GM21529 (cell line): ENCODE results near the gene ELL.
"Not testable (repeated sequence)": the region's sequence is repeated elsewhere in the genome, so short reads cannot be mapped to it uniquely, and the experiment has no call there.

ENCODE experiments used
- ATAC-seq: cut with Tn5 transposase; IDR thresholded peaks from one replicate; pipeline ENCODE4 v1.9.1; 2021; ENCODE audit not compliant: unreplicated experiment

The ELL gene

DNA sequence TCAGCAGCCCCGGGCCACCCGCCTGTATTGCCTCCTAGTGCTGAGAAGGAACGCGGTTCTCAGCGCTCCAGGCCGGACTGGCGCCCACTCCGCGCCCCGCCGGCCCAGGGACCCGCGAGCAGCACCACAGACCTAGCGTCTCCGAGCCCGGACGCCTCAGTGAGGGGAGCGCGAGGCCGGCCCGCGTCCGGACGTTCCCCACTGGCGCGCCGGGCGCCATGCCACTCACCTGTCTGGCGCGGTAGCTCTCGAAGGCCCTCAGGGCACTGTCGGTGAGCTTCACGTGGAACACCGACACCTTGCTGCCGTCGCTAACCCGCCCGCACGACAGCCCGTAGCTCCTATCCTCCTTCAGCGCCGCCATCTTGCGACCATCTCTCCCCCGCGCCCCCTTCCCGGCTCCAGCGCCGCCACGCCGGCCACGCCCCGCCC is at the start of gene ELL:
Gene ELL (minus strand): TSS at position 379 of the 432 bp plus-strand sequence. CDS start 15 bp downstream, at position 364.
- no peak for ATAC-seq

DNA sequence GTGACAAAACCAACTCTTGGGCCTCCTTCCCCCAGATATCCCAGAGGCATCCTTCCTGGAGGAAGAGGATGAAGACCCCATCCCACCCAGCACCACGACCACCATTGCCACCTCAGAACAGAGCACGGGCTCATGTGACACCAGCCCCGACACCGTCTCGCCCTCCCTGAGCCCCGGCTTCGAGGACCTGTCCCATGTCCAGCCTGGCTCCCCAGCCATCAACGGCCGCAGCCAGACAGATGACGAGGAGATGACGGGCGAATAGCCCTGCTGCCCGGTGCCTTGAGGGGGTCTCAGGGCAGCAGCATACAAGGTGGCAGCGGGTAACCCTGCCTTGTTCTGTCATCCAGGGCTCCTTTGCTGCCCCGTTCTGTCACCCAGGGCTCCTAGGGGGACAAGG is 46.5 kb upstream of the ELL start:
- no peak for ATAC-seq

DNA sequence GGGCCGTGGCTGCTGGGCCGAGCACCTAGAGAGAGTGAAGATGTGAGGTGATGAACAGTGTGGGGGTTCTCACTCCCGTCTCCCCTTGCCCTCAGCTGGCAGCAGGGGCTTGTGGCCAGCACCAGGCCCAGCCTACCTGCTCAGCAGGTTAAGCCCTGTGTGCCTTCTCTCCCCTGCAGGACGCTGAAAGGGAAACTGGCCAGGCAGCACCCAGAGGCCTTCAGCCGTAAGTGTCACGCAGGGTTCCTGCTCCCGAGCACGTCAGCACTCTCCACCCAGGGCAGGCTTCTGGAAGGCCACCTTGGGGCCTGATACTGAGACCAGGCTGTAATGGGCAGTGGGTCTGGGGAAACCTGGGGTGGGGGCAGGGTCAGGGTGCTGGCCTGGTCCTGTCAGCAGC is 45.1 kb upstream of the ELL start:
- no peak for ATAC-seq

DNA sequence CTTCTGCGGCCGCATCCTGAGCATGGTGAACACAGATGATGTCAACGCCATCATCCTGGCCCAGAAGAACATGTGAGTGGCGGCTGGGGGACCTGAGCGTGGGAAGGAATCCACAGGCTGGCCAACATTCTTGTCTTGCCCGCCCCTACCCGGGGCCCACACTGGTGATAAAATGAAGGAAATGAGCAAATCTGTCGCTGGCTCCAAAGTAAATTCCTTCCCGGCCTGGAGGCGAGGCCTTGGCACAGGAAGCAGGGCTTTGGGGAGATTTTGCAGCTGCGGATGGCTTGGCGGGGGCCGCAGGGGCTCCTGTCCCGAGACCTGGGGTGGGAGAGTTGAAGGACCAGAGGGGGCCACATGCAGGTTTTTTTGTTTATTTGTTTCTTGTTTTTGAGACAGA is 40.2 kb upstream of the ELL start:
- no peak for ATAC-seq

DNA sequence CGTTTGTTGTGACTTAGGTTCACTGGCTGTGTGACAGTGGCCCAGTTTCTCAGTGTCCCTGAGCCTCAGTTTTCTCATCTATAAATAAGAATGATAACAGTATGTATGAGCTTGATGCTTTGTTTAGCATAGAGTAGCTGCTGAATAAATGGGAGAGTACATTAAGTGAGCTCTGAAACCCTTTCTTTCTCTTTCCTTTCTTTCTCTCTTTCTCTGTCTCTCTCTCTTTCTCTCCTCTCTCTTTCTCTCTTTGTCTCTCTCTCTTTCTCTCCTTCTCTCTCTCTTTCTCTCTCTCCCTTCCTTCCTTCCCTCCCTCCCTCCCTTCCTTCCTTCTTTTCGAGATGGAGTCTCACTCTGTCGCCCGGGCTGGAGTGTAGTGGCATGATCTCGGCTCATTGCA is 37.8 kb upstream of the ELL start:
- ATAC-seq = no peak

DNA sequence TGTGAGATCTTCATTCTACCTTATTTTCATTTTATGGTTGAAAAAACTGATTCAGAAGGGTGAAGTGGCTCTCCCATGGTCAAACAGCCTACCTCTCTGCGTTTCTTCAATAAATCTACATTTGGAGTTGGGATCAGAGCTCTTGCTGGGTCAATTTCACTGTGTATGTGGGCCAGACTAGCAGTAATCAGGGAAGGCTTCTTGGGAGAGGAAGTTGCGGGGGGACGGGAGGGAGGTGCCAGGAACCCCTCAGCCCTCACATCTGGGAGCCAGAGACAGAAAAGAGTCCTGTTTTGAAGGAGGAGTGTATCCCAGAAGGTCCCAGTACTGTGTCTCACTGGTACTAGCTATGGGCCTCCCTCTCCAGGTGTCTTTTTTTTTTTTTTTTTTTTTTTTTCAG is 36.7 kb upstream of the ELL start:
- ATAC-seq = no peak

DNA sequence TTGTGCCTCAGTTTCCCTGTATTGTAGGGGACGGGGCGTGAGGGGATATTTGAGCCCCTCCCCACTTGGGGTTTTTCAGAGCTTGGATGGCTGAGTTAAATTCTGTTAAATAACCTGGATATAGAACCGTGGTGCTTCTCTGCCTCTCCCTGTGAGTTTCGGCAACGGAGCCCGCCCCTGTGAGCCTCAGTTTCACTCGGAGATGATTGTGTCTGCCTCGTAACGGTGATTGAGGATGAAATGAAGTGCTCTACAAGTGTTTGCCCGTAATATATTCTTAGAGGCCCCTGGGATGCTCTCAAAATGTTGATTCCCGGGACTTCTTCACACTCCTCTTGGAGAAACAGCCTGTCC is 36.3 kb upstream of the ELL start:
- ATAC-seq = no peak

DNA sequence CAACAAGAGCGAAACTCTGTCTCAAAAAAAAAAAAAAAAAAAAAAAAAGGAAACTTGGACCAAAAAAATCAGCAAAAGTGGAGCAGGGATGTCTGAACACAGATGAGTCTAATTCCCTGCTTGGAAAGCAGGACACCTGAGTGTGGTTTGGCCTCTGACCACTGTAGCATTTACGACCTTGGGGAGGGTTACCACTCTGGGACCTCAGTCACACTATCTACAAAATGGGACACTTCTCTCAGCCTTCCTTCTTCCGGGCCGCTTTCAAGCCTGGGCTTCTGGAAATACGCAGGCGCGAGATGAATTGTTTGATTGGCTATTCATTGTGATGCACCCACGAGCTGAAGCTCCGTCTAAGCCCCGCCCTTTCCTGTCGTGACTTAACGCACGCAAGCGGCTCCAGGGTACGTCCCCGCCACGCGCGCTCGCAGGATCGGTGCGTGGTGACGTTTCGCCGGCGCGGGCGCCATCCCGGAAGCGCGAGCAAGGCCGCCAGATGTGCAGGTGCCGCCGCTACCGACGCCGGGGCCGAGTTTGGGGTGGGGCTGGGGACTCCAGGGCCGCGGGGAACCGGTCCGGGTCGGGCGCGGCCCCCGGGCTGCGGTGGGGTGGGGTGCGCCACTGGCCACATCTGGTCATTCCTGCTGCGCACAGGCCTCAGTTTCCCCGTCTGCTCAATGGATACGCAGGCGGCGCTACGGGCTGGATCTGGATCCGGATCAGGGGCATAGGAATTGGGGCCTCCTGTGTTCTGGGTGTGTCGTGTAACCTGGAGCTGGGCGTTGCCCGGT is 35.7 kb upstream of the ELL start, which contains the start of gene KXD1:
Gene KXD1 (plus strand): TSS at position 460 of the 791 bp plus-strand sequence. CDS start 4,187 bp downstream, outside the sequence.
- peak; percentile 80 for ATAC-seq

DNA sequence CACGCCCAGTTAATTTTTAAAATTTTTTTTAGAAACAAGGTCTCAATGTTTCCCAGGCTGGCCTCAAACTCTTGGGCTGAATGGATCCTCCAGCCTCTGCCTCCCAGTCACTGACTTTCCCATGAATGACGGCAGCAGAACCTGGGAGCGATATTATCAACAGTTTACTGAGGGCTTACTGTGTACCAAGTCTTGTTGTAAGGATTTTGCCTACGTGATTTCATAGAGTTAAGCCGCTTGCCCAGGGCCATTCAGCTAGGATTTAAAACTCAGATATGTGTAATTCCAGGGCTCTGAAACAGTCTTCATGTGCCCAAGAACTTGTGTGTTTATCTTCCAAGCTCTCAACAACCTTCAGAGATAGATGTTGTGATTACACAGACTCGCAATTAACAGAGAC is 29.8 kb upstream of the ELL start:
- no peak for ATAC-seq

DNA sequence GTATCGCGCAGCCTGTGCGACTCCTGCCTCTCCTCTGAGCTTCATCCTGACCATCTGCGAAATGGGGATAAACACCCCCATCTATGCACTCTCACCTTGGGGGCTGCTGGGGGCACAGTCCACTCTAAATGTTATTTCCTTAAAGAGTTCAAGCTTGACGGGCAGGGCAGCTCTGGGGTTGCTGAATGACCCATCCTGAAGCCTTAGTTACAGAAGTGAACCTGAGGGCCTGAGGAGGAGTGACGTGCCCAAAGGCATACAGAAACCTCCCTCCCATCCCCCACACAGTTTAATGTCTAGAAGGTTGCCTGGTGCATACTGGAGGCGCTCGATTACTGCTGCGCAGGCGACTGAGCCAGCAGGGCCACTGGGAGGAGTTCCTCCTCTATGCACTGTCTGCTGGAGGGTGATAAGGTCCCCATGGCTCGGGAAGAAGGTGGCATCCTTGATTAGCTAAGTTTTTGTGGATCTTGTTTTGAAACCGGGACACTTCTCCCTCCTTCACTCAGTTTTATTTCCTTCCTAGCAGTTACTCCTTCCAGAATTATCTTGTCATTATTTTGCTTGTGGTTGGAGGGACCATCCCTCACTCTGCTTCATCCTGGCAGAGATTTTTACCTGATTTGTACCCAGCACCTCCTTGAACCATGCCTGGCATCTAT is 22.1 kb upstream of the ELL start:
- ATAC-seq = peak; percentile 71

DNA sequence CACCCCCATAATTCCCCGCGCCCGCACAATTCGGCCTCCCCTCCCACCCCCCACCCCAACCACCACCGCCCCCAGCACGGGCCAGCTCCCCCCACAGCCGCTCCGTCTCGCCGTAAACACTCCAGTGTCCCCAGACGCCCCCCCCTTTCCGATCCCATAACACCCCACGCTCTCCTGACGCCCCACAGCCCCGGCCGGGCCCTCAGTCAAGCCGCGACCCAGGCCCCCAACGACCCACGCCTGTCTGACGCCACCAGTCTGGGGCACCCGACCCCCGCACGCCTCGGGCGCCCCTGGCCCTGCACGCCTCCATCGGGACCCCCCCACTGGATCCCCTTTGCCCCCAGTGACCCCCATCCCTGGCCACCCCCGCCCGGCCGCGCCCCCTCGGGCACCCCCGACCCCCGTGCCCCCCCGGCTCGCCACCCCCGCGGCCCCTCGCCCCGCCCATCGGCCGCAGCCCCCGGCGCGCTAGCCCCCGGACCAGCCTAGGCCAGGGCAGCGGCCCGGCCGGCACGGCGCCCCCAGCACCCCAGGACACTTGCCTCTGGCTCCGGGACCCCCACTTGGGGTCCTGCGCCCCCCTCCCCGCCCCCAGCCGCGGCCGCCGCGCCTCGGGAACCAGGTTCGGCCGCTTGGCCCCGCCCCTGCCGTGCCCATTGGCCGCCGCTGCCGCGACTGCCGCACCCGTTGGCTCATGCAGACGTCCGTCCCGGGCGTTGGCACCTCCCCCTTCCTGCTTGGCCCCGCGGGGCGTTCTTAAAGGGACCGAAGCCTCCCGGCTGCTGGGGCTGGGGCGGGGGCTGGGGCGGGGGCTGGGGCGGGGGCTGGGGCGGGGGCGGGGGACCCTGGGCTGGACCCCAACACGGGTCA is 21.3 kb upstream of the ELL start, which contains the start of gene FKBP8:
Gene FKBP8 (minus strand): TSS at position 633 of the 873 bp plus-strand sequence. CDS start 1,603 bp downstream, outside the sequence.
- peak; percentile 86 for ATAC-seq

DNA sequence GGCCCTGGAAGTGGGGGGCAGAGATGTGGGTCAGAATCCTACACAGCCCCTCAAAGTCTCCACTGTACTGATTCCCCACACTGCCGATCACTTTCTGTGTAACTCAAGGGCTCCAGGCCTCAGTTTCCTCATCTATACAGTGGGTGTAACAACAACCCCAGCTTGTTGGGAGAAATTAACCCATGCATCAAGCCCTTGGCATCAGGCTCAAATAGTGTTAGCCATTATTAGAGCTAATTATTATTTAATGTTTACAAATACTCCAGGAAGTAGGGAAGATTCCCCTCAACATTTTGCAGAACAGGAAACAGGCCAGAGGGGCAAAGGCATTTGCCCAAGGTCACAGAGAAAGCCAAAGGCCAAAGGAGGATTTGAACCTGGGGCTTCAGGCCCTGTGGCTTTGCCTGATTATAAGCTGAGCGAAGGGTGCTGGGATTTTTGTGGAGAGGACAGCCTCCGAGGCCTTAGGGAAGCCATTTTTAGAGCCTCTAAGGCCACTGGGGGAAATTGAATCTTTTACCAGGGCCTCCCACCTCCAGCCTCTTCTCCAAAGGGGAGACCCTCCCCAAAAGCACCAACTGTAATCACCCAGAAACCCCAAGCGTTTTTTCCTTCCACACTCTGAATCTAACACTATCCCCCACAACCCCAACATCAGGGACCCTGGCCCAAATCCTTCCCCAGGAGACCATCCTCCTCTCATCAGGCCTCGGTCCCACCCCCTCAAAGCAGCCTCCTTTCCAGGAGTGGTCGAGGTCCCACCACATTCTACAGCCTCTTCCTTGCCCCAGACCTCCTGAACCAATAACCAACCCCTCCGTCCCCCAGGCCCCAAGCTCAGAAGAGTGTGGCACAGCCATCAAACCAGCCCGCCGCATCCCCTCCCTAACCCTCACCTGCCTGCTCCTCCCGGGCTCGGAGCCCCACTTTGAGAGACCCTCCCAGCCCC is 20.4 kb upstream of the ELL start:
- no peak for ATAC-seq

DNA sequence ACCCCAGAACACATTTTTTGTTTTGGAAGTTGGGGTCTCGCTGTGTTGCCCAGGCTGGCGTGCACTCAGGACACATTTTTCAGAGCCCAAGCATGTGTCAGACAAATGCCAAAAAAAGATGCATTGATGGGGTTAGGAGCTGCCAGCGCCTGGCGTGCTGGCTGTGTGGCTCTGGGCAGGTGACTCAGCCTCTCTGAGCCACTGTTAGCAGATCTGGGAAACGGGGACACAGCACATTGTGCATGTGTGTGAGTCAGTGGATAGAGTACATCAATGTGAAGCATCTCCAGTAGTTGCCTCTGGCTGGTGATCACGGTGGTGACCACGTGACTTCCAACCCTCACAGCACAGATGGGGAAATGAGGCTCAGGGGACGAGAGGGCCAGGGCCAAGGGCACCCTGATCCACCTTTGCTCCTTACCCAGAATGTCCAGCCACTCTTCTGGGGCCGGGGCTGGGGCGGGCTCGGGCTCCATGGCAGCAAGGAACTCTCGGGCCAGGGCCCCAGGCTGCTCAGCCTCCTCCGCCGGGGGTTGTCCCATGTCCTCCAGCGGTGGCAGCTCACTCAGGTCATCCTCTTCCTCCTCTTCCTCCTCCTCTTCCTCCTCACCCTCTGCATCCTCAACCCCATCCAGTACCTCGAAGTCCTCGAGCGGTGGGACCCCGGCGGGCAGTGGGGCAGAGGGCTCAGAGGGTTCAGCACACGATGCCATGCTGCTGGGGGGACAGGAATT is 19.6 kb upstream of the ELL start:
- ATAC-seq = no peak

DNA sequence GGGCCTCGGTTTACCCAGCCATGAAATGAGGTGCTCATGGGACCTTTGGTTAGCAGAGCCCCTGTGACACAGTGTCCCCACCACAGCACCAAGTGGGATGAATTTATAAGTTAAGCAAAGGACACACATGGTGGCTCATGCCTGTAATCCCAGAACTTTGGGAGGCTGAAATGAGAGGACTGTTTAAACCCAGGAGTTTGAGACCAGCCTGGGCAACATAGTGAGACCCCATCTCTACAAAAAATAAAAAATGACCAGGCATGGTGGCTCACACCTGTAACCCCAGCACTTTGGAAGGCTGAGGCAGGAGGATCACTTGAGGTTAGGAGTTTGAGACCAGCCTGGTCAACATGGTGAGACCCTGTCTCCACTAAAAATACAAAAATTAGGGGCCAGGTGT is 18.3 kb upstream of the ELL start:
- not testable (repeated sequence) for ATAC-seq

DNA sequence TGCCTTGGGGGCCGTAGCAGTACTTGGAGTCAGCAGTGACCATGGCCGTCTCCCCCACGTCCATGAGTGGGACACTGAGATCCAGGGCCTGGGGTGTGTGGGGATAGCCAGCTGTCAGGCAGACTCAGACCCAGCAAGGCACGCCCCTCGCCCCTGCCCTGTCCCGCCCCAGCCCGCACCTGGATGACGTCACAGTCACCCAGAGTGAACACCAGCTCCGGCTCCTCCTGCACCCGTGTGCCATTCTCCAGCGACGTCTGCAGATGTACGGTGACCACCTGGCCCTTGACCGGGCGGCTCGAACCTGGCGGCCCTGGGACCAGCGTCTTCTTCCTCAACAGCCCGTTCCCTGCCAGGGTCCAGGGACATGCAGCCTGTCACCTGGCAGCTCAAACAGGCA is 17.5 kb upstream of the ELL start:
- ATAC-seq = no peak

DNA sequence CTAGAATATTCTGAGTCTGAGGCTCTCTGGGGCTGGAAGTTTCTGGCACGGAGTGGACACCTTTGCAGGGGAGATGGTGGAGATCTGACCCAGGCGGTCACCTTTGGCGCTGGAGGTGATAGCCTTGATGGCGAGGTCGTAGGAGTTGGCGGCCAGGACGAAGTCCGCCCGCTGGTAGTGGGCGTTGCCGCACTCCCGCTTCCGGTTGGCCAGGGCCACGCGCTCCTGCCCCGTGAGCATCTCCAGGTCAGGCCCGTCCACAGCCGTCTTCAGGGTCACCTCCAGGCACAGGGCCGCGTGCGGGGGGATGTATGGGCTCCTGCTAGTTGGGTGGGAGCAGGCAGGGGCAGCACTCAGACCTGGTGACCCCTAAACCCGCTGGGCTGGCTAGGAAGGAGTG is 16.2 kb upstream of the ELL start:
- ATAC-seq = no peak

DNA sequence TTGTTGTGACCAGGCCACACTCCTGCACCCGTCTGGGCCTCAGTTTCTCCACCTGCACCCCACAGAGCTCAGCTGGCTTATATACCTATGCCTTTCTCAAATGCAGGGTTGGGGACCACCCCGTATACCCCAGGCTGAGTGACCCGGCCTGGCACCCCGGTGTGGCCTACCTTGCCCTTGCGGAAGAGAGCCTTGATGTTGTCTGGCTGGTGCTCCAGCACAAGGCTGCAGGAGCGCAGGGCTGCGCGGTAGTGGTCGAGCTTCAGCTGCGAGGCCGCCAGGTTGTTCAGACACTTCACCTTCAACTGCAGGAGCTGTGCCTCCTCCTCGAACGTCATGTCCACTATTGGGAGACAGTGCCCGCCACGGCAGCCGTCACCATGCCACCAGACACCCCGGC is 15.6 kb upstream of the ELL start:
- no peak for ATAC-seq

DNA sequence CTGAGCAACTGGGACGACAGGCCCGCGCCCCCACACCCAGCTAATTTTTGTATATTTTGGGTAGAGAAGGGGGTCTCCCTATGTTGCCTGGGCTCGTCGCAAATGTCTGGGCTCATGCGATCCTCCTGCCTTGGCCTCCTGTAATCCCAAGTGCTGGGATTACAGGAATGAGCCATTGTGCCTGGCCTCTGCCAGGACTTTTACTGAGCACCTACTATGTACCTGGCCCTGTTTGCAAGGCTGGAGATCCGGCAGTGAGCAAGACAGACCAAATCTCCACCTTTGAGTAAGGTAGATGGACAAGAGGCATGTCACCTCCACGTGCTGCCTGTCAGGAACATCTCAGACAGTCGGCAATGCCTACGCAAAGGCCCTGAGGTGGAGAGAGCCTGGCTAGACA is 14.6 kb upstream of the ELL start:
- no peak for ATAC-seq

DNA sequence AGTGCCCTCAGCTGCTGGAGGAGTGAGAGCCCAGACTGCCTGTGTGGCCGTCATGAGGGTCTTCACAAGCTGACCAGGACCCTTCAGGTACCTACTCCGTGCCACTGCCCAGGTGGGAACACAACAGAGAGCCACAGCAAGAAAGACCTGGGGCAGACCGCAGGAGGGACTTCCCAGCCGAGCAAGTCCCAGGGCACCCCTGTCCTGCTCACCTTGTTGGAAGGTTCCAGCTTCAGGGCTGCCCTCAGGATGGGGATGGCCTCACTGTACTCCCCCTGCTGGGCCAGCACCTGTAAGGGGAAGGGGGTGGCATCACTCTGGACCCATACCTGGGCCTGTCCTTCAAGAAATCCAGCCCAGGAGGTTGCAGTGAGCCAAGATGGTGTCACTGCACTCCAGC is 11.2 kb upstream of the ELL start:
- ATAC-seq = no peak
